ENCODE measurements around the gene ARL15. TPM values are rescaled to one million over a fixed set of nuclear protein-coding genes. Genes with fewer than 3 reads are reported as not detected.

The ARL15 gene
- total and polyA plus RNA-seq, 2 donors (not counting 3 experiments of a cell fraction or from before 2014, with no cell fraction given), result 11.9 to 24.4 TPM

DNA sequence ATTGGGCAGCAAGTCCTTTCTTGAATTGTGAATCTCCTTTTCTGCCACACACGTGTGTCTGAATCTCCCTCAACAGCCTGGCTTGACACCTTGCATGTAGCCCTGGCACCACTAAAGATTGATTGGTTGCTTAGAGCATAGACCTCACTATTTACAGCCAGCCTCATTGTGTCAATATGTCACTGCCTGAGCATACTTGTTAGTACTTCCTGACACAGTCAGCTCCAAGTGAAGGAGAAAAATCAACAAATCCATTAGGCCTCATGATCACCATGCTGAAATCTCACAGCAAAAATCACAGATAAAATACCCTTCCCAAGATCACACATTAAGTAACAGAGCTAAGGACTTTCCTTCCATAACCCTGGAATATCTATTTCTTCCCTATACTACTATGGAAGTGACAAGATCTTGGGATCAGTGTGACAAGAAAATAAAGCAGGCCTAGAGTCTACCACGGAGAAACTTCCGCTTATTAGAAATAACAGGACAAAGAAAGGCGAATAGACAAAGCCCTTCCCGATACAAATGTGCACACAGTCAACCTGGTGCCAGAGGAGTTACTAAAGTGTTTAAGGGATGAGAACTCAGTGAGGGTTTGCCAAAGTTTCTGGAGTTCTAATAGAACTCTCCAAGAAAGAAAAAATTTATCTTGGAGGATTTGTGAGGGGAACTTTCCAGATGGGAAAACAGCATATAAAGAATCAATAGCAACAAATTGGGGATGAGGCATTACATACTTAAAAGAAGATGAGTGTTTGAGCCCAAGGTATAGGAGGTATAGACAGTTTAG is 5.6 kb upstream of the ARL15 start:
- Histone ChIP-seq H3K9me3 (replicated peaks; ENCODE audit: control insufficient read depth, insufficient read depth, low read length) (no peaks in the 10 kb centered on the region), H3K79me2 (ENCODE audit: control insufficient read depth, insufficient read depth, low read length) (no peaks in the 10 kb centered on the region), H3K4me3 (replicated peaks in 1 of 3; ENCODE audit: insufficient read depth in 1 of 3, low read depth in 1 of 3, low read length in 3 of 3) (no peak overlapping the region), H3K4me1 (ENCODE audit: control insufficient read depth, extremely low read depth, insufficient read depth, low read length) (peaks cover 9% of the 10 kb centered on the region), H3K27ac (ENCODE audit: insufficient read depth, low read depth, low read length) (no peak overlapping the region), H4K20me1 (replicated peaks; ENCODE audit: control insufficient read depth, extremely low read depth, insufficient read depth, low read length) (no peaks in the 10 kb centered on the region), H3K9ac (replicated peaks; ENCODE audit: extremely low read depth, insufficient read depth, low read length) (no peak overlapping the region), H3K9me1 (replicated peaks; ENCODE audit: control insufficient read depth, extremely low read depth, insufficient read depth, low read length) (no peaks in the 10 kb centered on the region), H2AFZ (ENCODE audit: low read depth, low read length) (no peak overlapping the region), H3K27me3 (ENCODE audit: control insufficient read depth in 2 of 2, insufficient read depth in 2 of 2, low read length in 2 of 2) (peaks cover 32 to 45% of the 10 kb centered on the region in 2 experiments), H3K4me2 (ENCODE audit: insufficient read depth, low read length) (no peak overlapping the region), H3K36me3 (ENCODE audit: control insufficient read depth in 2 of 2, extremely low read depth in 1 of 2, insufficient read depth in 2 of 2, low read length in 2 of 2) (no peaks in the 10 kb centered on the region)
- ChIA-PET CTCF (interaction anchor here (1.4 to 1.8 kb wide), 2 partner anchors 15 to 174 kb away, joined by 3 to 4 read pairs; no protein-coding TSS in a partner anchor), POLR2A (no interaction called here)
- dilution Hi-C loops (cut with MboI; ENCODE audit: extremely low pct_ligation_motif_present, low sequenced_read_pairs) (no loop called here), intact Hi-C loops (cut with micrococcal nuclease) (no loop called here)
- no TSS peak for BruUV-seq (replicated peaks)
- FAIRE-seq (no peak), DNase-seq (ENCODE audit: low read depth, low spot score) (no peak)
- TF ChIP-seq POLR2A (IDR thresholded peaks at IDR 0.05; ENCODE audit: low read depth, low read length) (no peak), POLR2AphosphoS5 (IDR thresholded peaks at IDR 0.05; ENCODE audit: insufficient read depth, low read depth, low read length) (no peak), GATA2 (IDR thresholded peaks at IDR 0.05; ENCODE audit: insufficient read depth, insufficient read length, low read depth, low read length) (no peak), FOS (IDR thresholded peaks at IDR 0.05; ENCODE audit: borderline replicate concordance, insufficient read depth, low read length) (no peak), MYC (IDR thresholded peaks at IDR 0.05; ENCODE audit: low read depth, low read length) (no peak), JUN (IDR thresholded peaks at IDR 0.05; ENCODE audit: borderline replicate concordance, insufficient read depth, insufficient read length, low read depth) (no peak)
- TF ChIP-seq, protein P1, sequence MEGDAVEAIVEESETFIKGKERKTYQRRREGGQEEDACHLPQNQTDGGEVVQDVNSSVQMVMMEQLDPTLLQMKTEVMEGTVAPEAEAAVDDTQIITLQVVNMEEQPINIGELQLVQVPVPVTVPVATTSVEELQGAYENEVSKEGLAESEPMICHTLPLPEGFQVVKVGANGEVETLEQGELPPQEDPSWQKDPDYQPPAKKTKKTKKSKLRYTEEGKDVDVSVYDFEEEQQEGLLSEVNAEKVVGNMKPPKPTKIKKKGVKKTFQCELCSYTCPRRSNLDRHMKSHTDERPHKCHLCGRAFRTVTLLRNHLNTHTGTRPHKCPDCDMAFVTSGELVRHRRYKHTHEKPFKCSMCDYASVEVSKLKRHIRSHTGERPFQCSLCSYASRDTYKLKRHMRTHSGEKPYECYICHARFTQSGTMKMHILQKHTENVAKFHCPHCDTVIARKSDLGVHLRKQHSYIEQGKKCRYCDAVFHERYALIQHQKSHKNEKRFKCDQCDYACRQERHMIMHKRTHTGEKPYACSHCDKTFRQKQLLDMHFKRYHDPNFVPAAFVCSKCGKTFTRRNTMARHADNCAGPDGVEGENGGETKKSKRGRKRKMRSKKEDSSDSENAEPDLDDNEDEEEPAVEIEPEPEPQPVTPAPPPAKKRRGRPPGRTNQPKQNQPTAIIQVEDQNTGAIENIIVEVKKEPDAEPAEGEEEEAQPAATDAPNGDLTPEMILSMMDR (IDR thresholded peaks at IDR 0.05; ENCODE audit: extremely low read depth in 1 of 2, insufficient read depth in 1 of 2, low read depth in 1 of 2, low read length in 2 of 2), result no peak
- TF ChIP-seq, protein P2, sequence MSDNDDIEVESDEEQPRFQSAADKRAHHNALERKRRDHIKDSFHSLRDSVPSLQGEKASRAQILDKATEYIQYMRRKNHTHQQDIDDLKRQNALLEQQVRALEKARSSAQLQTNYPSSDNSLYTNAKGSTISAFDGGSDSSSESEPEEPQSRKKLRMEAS (IDR thresholded peaks at IDR 0.05; ENCODE audit: insufficient read depth, insufficient read length), result no peak

All from endothelial cell of umbilical vein (primary cell).